Prostate gland (tissue), 2 donors: ENCODE data around the gene ARHGAP19.

Experiments used
- POLR2A ChIP-seq: fragments of 450-650 bp; IDR thresholded peaks from one replicate; pipeline ENCODE4 v1.6.1; 2016; ENCODE audit warnings: antibody characterized with exemption, mild to moderate bottlenecking
- TF ChIP-seq, protein P1 (sequence below), 4 experiments: fragments of 200-600 bp in 2 of 4; fragments of 450-650 bp in 2 of 4; sonication (generic) in 2 of 4; IDR thresholded peaks; 1 replicate in 3 of 4; 2 replicates in 1 of 4; pipeline ENCODE4 v1.5.1; 2016 to 2019; ENCODE audit warnings: antibody characterized with exemption in 4 of 4, mild to moderate bottlenecking in 2 of 4, moderate library complexity in 2 of 4

DNA sequence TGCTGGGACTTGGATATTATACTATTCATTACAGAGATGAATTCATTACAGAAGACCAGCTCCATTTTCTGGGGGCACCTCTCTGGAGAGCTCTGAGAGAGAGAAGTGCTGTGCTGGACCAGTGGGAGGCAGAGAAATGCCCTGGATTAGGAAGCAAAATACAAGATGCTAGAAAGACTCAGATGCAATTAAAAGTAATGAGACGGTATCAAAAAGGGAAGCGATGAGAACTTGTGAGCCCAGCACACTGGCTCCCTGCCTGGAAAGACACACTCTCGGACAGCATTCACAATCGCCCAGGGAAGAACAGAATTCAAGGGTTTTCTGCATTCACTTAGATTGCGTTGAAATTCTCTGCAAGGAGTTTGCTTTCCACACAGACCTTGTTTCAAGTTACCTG, 45.6 kb upstream of the ARHGAP19 start:
- TF ChIP-seq, protein P1, sequence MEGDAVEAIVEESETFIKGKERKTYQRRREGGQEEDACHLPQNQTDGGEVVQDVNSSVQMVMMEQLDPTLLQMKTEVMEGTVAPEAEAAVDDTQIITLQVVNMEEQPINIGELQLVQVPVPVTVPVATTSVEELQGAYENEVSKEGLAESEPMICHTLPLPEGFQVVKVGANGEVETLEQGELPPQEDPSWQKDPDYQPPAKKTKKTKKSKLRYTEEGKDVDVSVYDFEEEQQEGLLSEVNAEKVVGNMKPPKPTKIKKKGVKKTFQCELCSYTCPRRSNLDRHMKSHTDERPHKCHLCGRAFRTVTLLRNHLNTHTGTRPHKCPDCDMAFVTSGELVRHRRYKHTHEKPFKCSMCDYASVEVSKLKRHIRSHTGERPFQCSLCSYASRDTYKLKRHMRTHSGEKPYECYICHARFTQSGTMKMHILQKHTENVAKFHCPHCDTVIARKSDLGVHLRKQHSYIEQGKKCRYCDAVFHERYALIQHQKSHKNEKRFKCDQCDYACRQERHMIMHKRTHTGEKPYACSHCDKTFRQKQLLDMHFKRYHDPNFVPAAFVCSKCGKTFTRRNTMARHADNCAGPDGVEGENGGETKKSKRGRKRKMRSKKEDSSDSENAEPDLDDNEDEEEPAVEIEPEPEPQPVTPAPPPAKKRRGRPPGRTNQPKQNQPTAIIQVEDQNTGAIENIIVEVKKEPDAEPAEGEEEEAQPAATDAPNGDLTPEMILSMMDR (IDR thresholded peaks at IDR 0.05), result no peak
- TF ChIP-seq POLR2A, result no peak
